Coronary artery (tissue), 2 donors: ENCODE results near the gene C5orf58.
"Not testable (repeated sequence)": the region's sequence is repeated elsewhere in the genome, so short reads cannot be mapped to it uniquely, and the experiment has no call there.

ENCODE experiments used
- DNase-seq: peaks from one replicate; pipeline ENCODE4 v3.0.0-alpha.2; 2017; ENCODE audit warnings: low spot score
- H3K27ac ChIP-seq, 2 donors: fragments of 200-600 bp; sonication (generic); one replicate each; pipeline ENCODE4 v1.5.1; 2016 to 2019
- H3K4me3 ChIP-seq: fragments of 200-600 bp; sonication (generic); 2 replicates; pipeline ENCODE4 v1.5.1; 2016; ENCODE audit warnings: mild to moderate bottlenecking, moderate library complexity
- CTCF ChIP-seq: fragments of 200-600 bp; sonication (generic); IDR thresholded peaks from one replicate; pipeline ENCODE4 v1.5.1; 2019; ENCODE audit warnings: antibody characterized with exemption

The C5orf58 gene

DNA sequence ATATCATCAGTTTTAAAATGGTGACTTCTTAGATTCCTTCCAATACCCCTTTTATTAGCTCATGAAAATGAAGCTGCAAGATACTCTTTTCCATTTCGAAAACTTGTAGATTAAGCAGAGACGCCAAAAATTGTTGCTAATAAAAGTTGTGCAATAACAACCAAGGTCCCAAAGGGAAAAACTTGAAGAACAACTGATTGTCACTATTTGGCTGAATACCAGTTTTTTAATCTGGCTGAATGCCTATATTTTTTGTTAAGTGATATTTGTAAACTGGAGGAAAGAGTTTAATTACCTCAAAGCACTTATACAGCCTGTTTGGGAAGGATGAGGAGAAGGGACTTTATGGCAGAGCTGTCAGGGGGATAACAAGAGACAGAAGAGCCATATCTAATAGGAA lies 14.6 kb downstream of the C5orf58 start:
- no peak overlapping the region for H3K4me3 ChIP-seq
- TF ChIP-seq CTCF = no peak
- DNase-seq = no peak
- no peak overlapping the region for H3K27ac ChIP-seq

DNA sequence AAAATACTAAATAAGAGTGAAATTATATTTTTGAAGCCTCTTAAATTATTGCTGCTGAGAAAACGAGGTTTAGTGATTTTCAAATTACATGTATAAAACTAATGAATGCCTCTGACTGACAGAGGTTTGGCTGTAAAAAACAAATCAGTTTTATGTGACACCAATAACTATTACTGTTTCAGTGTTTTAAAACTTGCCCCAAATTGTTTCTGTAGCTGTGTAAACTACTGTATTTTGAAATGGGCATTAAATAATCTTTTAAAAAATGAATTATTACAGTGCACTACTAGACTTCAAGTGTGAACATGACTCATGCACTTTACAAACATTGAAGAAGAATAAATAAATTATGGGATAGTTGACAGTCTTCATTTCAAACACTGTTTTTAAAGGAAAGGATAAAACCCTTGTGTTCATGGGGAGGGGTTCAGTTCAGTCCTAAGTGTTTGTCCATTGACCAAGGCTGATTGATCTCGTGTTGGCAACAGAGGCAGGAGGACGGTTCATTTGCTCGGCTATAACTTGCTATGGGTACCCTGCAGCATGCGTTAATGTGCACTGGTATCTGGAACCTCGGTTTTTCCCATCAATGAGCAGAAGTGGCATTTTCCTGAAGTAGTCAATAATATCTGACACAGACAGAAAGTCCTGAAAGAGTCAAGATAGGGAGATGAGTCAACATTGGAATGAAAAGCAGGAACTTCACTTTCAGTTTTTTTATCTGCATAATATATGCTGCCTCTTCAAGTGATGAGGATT lies 15.6 kb downstream of the C5orf58 start:
- no peak overlapping the region for H3K4me3 ChIP-seq
- no peak overlapping the region for H3K27ac ChIP-seq
- TF ChIP-seq CTCF = no peak
- DNase-seq = no peak

- H3K4me3 ChIP-seq, H3K27ac ChIP-seq, DNase-seq: not testable (repeated sequence)
Measured at GRCh38 chr5:170248931-170249227, 16.1 kb downstream of the C5orf58 start.

- TF ChIP-seq CTCF = no peak
- H3K27ac ChIP-seq = peak overlapping the region in 1 of 2 donors; percentile 18
- no peak for DNase-seq
- no peak overlapping the region for H3K4me3 ChIP-seq
Measured at GRCh38 chr5:170249355-170249754, 16.6 kb downstream of the C5orf58 start.

- H3K4me3 ChIP-seq = no peak overlapping the region
- no peak overlapping the region for H3K27ac ChIP-seq
- no peak for DNase-seq
- no peak for TF ChIP-seq CTCF
Measured at GRCh38 chr5:170250810-170251317, 18.1 kb downstream of the C5orf58 start.

DNA sequence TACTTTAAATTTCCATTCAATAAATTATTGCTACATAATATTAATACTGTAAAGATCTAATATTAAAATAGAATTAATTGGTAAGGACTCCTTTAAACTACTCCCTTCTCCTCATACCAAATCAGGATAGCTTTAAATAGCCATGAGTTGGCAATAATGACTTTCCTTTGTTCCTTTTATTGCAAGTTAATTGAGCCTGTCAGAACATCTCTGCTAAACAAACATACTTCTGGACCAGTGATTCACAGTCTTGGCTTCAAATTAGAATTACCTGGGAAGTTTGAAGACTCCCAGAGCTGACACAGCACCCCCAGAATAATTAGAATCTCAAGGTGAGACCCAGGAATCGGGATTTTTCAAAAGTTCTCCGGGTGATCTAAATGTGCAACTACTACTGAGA lies 18.7 kb downstream of the C5orf58 start:
- Histone ChIP-seq H3K27ac (no peak overlapping the region), H3K4me3 (no peak overlapping the region)
- DNase-seq = no peak
- no peak for TF ChIP-seq CTCF

DNA sequence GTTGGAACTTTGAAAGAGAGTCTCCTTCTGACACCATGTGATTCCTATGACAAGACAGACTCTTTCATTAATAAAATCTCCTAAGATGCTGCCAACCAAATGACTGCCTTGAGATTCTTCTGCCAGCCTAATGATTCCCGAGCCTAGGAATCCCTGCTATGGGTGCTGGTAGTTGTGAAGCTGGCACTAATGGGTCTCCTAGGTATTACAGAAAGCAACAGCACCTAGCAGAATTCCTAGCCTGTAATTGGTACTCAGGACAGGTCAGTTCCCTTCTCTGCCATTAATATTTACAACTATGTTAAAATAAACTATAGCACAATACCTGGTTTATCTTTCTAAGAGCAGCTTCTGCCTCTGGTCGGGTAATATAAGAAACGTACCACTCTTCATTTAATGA lies 19.3 kb downstream of the C5orf58 start:
- Histone ChIP-seq H3K27ac (no peak overlapping the region), H3K4me3 (no peak overlapping the region)
- DNase-seq = no peak
- TF ChIP-seq CTCF = no peak
